NOMO-1 (cell line): ENCODE measurements around the gene HCFC1.

Source experiments
- DNase-seq, 2 experiments: peaks; one replicate each; lab custom pipeline; 2025; ENCODE audit not compliant: unreplicated experiment in 2 of 2; lab: John Stamatoyannopoulos, UW

HCFC1 gene

GRCh38 chrX:153944140-153944799 lies 27.3 kb downstream of the HCFC1 start, which contains the start of gene RENBP:
TSS of gene RENBP (minus strand) at chrX:153944643. CDS start at chrX:153944610, 33 bp downstream.
- peak in 1 of 2 experiments; percentile 13 for DNase-seq

- no peak for DNase-seq
Observed at GRCh38 chrX:153941336-153942252, 30.0 kb downstream of the HCFC1 start.

GRCh38 chrX:153939573-153939972 lies 32.0 kb downstream of the HCFC1 start:
- no peak for DNase-seq

- no peak for DNase-seq
Observed at GRCh38 chrX:153938226-153938786, 33.3 kb downstream of the HCFC1 start.

GRCh38 chrX:153937056-153937455 lies 34.6 kb downstream of the HCFC1 start:
- DNase-seq = no peak

- DNase-seq = no peak
Observed at GRCh38 chrX:153935326-153935851, 36.2 kb downstream of the HCFC1 start.

- peak; percentile 29 to 66 for DNase-seq
Observed at GRCh38 chrX:153934762-153935325, 36.8 kb downstream of the HCFC1 start, which contains the start of gene NAA10. TSS of gene NAA10 (minus strand) at chrX:153935037. CDS start at chrX:153934904, 133 bp downstream.

- DNase-seq = no peak
Observed at GRCh38 chrX:153934148-153934761, 37.4 kb downstream of the HCFC1 start.

- DNase-seq = no peak
Observed at GRCh38 chrX:153933748-153934147, 37.9 kb downstream of the HCFC1 start.

- DNase-seq = no peak
Observed at GRCh38 chrX:153932220-153932915, 39.2 kb downstream of the HCFC1 start.

GRCh38 chrX:153931748-153932147 lies 39.9 kb downstream of the HCFC1 start:
- no peak for DNase-seq

- no peak for DNase-seq
Observed at GRCh38 chrX:153931151-153931550, 40.5 kb downstream of the HCFC1 start.

- DNase-seq = no peak
Observed at GRCh38 chrX:153930011-153930910, 41.4 kb downstream of the HCFC1 start.

- DNase-seq = no peak
Observed at GRCh38 chrX:153929576-153929975, 42.0 kb downstream of the HCFC1 start.

- DNase-seq = no peak
Observed at GRCh38 chrX:153928846-153929245, 42.8 kb downstream of the HCFC1 start.

- peak; percentile 97 to 99 for DNase-seq
Observed at GRCh38 chrX:153927922-153928760, 43.5 kb downstream of the HCFC1 start.

- DNase-seq = no peak
Observed at GRCh38 chrX:153927672-153927921, 44.0 kb downstream of the HCFC1 start.
